ENCODE data around the gene GAB2.

- TF ChIP-seq POLR2A (IDR thresholded peaks at IDR 0.05; ENCODE audit: low read length) (no peak), GATA1 (IDR thresholded peaks at IDR 0.05; ENCODE audit: low read depth, low read length) (no peak)
Observed at GRCh38 chr11:78397398-78397797, 20.2 kb downstream of the GAB2 start.

Measured in erythroblast (primary cell).